Ishikawa (cell line): ENCODE measurements around the gene AGAP1.

Source experiments
- CREB1 ChIP-seq: IDR thresholded peaks from 2 replicates; pipeline ENCODE4 v1.6.1; 2012; ENCODE audit warnings: low read depth
- EGR1 ChIP-seq: IDR thresholded peaks from 2 replicates; pipeline ENCODE4 v1.6.1; 2012
- EP300 ChIP-seq: IDR thresholded peaks from 2 replicates; pipeline ENCODE4 v1.6.1; 2012; ENCODE audit warnings: borderline replicate concordance
- FOXM1 ChIP-seq: IDR thresholded peaks from 2 replicates; pipeline ENCODE4 v1.6.1; 2012; ENCODE audit warnings: low read depth, borderline replicate concordance
- RAD21 ChIP-seq: IDR thresholded peaks from 2 replicates; pipeline ENCODE4 v1.6.1; 2012; ENCODE audit warnings: low read depth
- REST ChIP-seq: IDR thresholded peaks from 2 replicates; pipeline ENCODE4 v1.6.1; 2012; ENCODE audit warnings: low read depth, mild to moderate bottlenecking
- TAF1 ChIP-seq: IDR thresholded peaks from 2 replicates; pipeline ENCODE4 v1.6.1; 2012; ENCODE audit warnings: low read depth, mild to moderate bottlenecking
- TCF12 ChIP-seq: IDR thresholded peaks from 2 replicates; pipeline ENCODE4 v1.6.1; 2012; ENCODE audit warnings: low read depth
- TEAD4 ChIP-seq: IDR thresholded peaks from 2 replicates; pipeline ENCODE4 v1.6.1; 2012
- YY1 ChIP-seq: IDR thresholded peaks from 2 replicates; pipeline ENCODE4 v1.6.1; 2012; ENCODE audit warnings: low read depth
- TF ChIP-seq, protein P1 (sequence below): IDR thresholded peaks from 2 replicates; pipeline ENCODE4 v1.6.1; 2012
- TF ChIP-seq, protein P2 (sequence below): IDR thresholded peaks from 2 replicates; pipeline ENCODE4 v1.6.1; 2012

DNA sequence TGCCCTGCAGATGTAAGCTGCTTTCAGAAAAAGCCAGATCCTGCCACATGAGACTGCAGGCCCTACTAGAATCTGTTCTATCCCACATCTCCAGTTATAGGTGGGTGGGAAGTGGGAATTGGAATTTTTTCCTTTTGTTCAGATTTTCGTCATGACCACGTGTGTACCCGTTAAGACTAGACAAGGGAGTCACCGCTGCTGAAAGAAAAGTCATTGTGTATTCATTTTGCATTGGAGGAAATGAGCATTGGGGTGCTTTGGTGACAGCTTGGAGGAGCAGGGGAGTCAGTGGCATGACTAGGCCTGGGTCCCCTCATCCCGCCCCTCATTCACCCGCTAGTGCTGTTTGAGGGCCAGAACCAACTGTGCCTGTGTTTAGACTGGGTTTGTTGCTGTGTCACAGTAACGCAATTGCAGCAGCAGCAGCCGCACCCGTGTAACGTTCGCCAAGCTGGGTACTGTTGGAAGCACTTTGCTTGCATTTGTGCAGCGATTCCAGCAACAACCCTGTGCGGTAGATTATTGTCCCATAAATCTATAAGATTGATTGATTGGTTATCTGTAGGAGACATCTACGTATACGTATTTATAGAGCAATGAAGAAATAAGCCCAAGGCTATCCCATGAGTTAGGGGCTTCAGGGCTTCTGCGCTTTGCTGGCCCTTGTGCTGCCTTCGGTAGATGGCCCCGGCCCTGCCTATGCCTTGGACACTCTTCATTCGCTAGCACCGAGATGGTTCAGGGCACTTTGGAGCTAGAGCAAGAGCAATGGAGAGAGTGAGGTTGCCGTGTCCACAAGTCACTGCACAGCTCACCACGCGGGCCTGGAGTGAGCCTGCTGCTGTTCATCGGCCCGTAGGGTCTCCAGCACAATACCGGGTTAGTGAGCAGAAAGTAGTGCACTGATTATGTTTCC lies 194.9 kb downstream of the AGAP1 start:
- TF ChIP-seq RAD21, result no peak
- TF ChIP-seq, protein P1, sequence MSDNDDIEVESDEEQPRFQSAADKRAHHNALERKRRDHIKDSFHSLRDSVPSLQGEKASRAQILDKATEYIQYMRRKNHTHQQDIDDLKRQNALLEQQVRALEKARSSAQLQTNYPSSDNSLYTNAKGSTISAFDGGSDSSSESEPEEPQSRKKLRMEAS, result no peak
- TF ChIP-seq YY1, result no peak
- TF ChIP-seq, protein P2, sequence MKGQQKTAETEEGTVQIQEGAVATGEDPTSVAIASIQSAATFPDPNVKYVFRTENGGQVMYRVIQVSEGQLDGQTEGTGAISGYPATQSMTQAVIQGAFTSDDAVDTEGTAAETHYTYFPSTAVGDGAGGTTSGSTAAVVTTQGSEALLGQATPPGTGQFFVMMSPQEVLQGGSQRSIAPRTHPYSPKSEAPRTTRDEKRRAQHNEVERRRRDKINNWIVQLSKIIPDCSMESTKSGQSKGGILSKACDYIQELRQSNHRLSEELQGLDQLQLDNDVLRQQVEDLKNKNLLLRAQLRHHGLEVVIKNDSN, result no peak
- TF ChIP-seq EP300, result no peak
- no peak for TF ChIP-seq FOXM1
- no peak for TF ChIP-seq TAF1
- TF ChIP-seq CREB1, result no peak
- no peak for TF ChIP-seq TCF12
- TF ChIP-seq EGR1, result no peak
- TF ChIP-seq REST, result no peak
- no peak for TF ChIP-seq TEAD4
